ENCODE measurements around the gene ANO1. TPM values are rescaled to one million over a fixed set of nuclear protein-coding genes. Genes with fewer than 3 reads are reported as not detected.

The ANO1 gene
- total and polyA plus RNA-seq, 2 of the 8 experiments (the other 6 are each of a cell fraction or from before 2014, with no cell fraction given), result 4.7 to 5.0 TPM

- no peaks in the 10 kb centered on the region for H4K20me1 ChIP-seq (replicated peaks in 1 of 2; ENCODE audit: control insufficient read depth in 1 of 2, insufficient read depth in 2 of 2, low read length in 2 of 2)
- no peak overlapping the region for H3K4me3 ChIP-seq (ENCODE audit: extremely low read depth in 1 of 4, insufficient read depth in 2 of 4, low read depth in 3 of 4, low read length in 4 of 4)
- H3K9me3 ChIP-seq (ENCODE audit: insufficient read depth in 2 of 2, low read depth in 1 of 2, low read length in 1 of 2), result no peaks in the 10 kb centered on the region
- no peak overlapping the region for H2BK120ac ChIP-seq (replicated peaks; ENCODE audit: low read depth, low read length)
- no peaks in the 10 kb centered on the region for H3K79me2 ChIP-seq (ENCODE audit: control insufficient read depth in 1 of 2, insufficient read depth in 2 of 2, low read length in 2 of 2)
- no peak overlapping the region for H2AK5ac ChIP-seq (ENCODE audit: low read depth, low read length)
- 92% methylated on average over 4 of the region's 4 CpGs; no CpG with 5 or more reads in 1 of the 2 experiments for WGBS, 2 experiments (ENCODE audit: extremely low coverage in 1 of 2, insufficient coverage in 1 of 2, insufficient read length in 1 of 2, insufficient replicate concordance in 2 of 2, low coverage in 1 of 2, low lambda C conversion rate in 2 of 2, missing lambda C conversion rate in 1 of 2)
- no peaks in the 10 kb centered on the region for H3K23me2 ChIP-seq (ENCODE audit: low read depth, low read length)
- TF ChIP-seq KDM4A (IDR thresholded peaks at IDR 0.05; ENCODE audit: low read depth, low read length, severe bottlenecking), result no peak
- no peak for TF ChIP-seq KDM5A (IDR thresholded peaks at IDR 0.05; ENCODE audit: low read length)
- no peak overlapping the region for H3K4ac ChIP-seq (replicated peaks; ENCODE audit: insufficient read length, low read depth, low read length)
- no peaks in the 10 kb centered on the region for H3K36me3 ChIP-seq (ENCODE audit: control insufficient read depth in 2 of 4, insufficient read depth in 4 of 4, low read length in 3 of 4)
- H3K23ac ChIP-seq (ENCODE audit: insufficient read length), result no peak overlapping the region
- H3K56ac ChIP-seq (replicated peaks; ENCODE audit: insufficient read length, low read depth, low read length), result no peak overlapping the region
- H4K5ac ChIP-seq (ENCODE audit: insufficient read length, low read depth, low read length), result no peak overlapping the region
- ChIA-PET POLR2A (ENCODE audit: partially characterized antibody) (no interaction called here), CTCF (ENCODE audit: partially characterized antibody) (interaction anchor here (0.6 to 10.5 kb wide), 6 partner anchors 11 to 269 kb away, joined by 3 to 78 read pairs (median 5); no protein-coding TSS in a partner anchor)
- no peak overlapping the region for H2AFZ ChIP-seq (ENCODE audit: low read length)
- H3K4me2 ChIP-seq (ENCODE audit: insufficient read depth in 1 of 2, low read depth in 2 of 2, low read length in 2 of 2), result no peak overlapping the region
- FAIRE-seq (no peak), DNase-seq (ENCODE audit: low read depth in 1 of 2, low spot score in 2 of 2) (no peak)
- H3K4me1 ChIP-seq (replicated peaks in 1 of 4; ENCODE audit: control insufficient read depth in 3 of 4, insufficient read depth in 4 of 4, low read length in 3 of 4), result peaks cover 0 to 7% (median 2%) of the 10 kb centered on the region in 4 experiments; a peak in 4 of 7 replicates
- H2BK12ac ChIP-seq (ENCODE audit: low read depth, low read length), result no peak overlapping the region
- no peak overlapping the region for H4K8ac ChIP-seq (ENCODE audit: extremely low read depth, insufficient read depth, low read length)
- H3K27ac ChIP-seq (ENCODE audit: low read depth, low read length), result no peak overlapping the region
- H2BK20ac ChIP-seq (ENCODE audit: low read length), result no peak overlapping the region
- no peak overlapping the region for H2BK15ac ChIP-seq (ENCODE audit: low read length)
- H3K79me1 ChIP-seq (ENCODE audit: low read depth, low read length), result no peaks in the 10 kb centered on the region
- H4K91ac ChIP-seq (replicated peaks; ENCODE audit: insufficient read length, low read length), result no peak overlapping the region
- no peaks in the 10 kb centered on the region; a peak in 1 of 7 replicates for H3K27me3 ChIP-seq (replicated peaks in 1 of 4; ENCODE audit: control insufficient read depth in 3 of 4, extremely low read depth in 1 of 4, insufficient read depth in 3 of 4, low read length in 3 of 4)
- no peak overlapping the region for H3K18ac ChIP-seq (ENCODE audit: extremely low read depth, low read length)
- no peak overlapping the region for H2BK5ac ChIP-seq (ENCODE audit: low read depth, low read length)
- H3K9ac ChIP-seq (replicated peaks in 1 of 4; ENCODE audit: extremely low read depth in 1 of 4, low read depth in 3 of 4, low read length in 3 of 4), result no peak overlapping the region
- H3K14ac ChIP-seq (ENCODE audit: insufficient read length), result no peak overlapping the region
Measured at GRCh38 chr11:70173018-70173417, 94.9 kb downstream of the ANO1 start.
